Type B pancreatic cell (in vitro differentiated cells): Measurements from ENCODE around the gene METRN. TPM values are rescaled to one million over a fixed set of nuclear protein-coding genes. Genes with fewer than 3 reads are reported as not detected.

Experiments
- DNase-seq: peaks from one replicate; pipeline ENCODE4 v3.0.0; 2021; ENCODE audit warnings: mixed read lengths; ENCODE audit not compliant: unreplicated experiment; ENCODE audit errors: extremely low spot score
- H3K27ac Mint-ChIP-seq: 2 replicates; pipeline ENCODE4 v1.8.0; 2021; ENCODE audit warnings: mild to moderate bottlenecking, mixed read lengths
- H3K27me3 Mint-ChIP-seq: 2 replicates; pipeline ENCODE4 v1.8.0; 2021; ENCODE audit warnings: mixed read lengths
- H3K36me3 Mint-ChIP-seq: 2 replicates; pipeline ENCODE4 v1.8.0; 2021; ENCODE audit warnings: mixed read lengths
- H3K4me1 Mint-ChIP-seq: one replicate; pipeline ENCODE4 v1.8.0; 2021; ENCODE audit warnings: mixed read lengths; ENCODE audit not compliant: unreplicated experiment
- H3K4me3 Mint-ChIP-seq: 2 replicates; pipeline ENCODE4 v1.8.0; 2021; ENCODE audit warnings: mild to moderate bottlenecking, mixed read lengths
- H3K9me3 Mint-ChIP-seq: 2 replicates; pipeline ENCODE4 v1.8.0; 2021; ENCODE audit warnings: mixed read lengths
- total RNA-seq: library from RNA; stranded (reverse); gene quantifications from 2 replicates; pipeline ENCODE4 v1.2.1, GENCODE V29; 2021; ENCODE audit warnings: low replicate concordance
- TF ChIP-seq, protein P1 (sequence below): fragments of 200-600 bp; sonication (generic); conservative IDR thresholded peaks from 2 replicates; pipeline ENCODE4 v1.5.0; 2021; ENCODE audit warnings: antibody characterized with exemption, mild to moderate bottlenecking

METRN gene
- total RNA-seq, 1 donor from 2014 or later, result 97.1 TPM

DNA sequence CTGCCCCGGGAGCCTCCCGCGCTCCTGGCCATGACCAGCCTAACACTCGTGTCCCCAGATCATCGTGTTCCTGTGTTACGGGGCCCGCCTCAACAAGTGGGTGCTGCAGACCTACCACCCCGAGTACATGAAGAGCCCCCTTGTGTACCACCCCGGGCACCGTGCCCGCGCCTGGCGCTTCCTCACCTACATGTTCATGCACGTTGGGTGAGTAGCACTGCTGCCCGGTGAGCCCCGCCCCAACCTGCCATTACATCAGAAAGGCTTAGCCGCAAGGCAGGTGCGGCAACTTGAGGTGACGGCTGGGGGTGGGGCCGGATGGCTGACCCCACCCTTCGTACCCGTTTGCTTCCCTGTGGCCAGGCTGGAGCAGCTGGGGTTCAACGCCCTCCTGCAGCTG lies 38.0 kb upstream of the METRN start:
- Mint-ChIP-seq H3K4me3 (no peak overlapping the region), H3K27me3 (peaks cover 5% of the 10 kb centered on the region), H3K4me1 (no peaks in the 10 kb centered on the region), H3K27ac (no peak overlapping the region), H3K9me3 (no peaks in the 10 kb centered on the region), H3K36me3 (no peaks in the 10 kb centered on the region)
- TF ChIP-seq, protein P1, sequence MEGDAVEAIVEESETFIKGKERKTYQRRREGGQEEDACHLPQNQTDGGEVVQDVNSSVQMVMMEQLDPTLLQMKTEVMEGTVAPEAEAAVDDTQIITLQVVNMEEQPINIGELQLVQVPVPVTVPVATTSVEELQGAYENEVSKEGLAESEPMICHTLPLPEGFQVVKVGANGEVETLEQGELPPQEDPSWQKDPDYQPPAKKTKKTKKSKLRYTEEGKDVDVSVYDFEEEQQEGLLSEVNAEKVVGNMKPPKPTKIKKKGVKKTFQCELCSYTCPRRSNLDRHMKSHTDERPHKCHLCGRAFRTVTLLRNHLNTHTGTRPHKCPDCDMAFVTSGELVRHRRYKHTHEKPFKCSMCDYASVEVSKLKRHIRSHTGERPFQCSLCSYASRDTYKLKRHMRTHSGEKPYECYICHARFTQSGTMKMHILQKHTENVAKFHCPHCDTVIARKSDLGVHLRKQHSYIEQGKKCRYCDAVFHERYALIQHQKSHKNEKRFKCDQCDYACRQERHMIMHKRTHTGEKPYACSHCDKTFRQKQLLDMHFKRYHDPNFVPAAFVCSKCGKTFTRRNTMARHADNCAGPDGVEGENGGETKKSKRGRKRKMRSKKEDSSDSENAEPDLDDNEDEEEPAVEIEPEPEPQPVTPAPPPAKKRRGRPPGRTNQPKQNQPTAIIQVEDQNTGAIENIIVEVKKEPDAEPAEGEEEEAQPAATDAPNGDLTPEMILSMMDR, result no peak
- no peak for DNase-seq

DNA sequence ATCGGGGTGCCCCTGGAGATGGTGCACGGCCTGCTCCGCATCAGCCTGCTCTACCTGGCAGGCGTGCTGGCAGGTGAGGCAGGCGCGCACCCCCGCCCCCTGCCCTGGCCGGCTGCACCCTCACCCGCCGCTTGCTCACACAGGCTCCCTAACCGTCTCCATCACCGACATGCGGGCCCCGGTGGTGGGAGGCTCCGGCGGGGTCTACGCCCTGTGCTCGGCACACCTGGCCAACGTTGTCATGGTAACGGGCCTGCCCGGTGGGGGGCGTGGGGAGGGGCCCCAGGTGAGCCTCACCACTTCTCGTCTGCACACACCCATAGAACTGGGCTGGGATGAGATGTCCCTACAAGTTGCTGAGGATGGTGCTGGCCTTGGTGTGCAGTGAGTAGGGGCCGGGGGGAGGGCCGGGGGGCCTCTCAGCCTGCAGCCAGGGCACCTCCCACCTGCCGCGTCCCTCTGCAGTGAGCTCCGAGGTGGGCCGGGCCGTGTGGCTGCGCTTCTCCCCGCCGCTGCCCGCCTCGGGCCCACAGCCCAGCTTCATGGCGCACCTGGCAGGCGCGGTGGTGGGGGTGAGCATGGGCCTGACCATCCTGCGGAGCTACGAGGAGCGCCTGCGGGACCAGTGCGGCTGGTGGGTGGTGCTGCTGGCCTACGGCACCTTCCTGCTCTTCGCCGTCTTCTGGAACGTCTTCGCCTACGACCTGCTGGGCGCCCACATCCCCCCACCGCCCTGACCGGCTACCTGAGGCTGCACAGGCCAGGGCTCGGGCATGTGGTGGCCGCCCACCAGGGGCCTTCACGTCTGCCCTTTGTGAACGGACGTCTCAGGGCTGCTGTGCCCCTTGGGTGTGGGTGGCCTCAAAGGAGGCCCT lies 37.4 kb upstream of the METRN start:
- Mint-ChIP-seq H3K4me3 (no peak overlapping the region), H3K27me3 (peaks cover 5% of the 10 kb centered on the region), H3K4me1 (peaks cover 2% of the 10 kb centered on the region), H3K9me3 (no peaks in the 10 kb centered on the region), H3K36me3 (peaks cover 2% of the 10 kb centered on the region), H3K27ac (no peak overlapping the region)
- TF ChIP-seq, protein P1, result no peak
- no peak for DNase-seq

DNA sequence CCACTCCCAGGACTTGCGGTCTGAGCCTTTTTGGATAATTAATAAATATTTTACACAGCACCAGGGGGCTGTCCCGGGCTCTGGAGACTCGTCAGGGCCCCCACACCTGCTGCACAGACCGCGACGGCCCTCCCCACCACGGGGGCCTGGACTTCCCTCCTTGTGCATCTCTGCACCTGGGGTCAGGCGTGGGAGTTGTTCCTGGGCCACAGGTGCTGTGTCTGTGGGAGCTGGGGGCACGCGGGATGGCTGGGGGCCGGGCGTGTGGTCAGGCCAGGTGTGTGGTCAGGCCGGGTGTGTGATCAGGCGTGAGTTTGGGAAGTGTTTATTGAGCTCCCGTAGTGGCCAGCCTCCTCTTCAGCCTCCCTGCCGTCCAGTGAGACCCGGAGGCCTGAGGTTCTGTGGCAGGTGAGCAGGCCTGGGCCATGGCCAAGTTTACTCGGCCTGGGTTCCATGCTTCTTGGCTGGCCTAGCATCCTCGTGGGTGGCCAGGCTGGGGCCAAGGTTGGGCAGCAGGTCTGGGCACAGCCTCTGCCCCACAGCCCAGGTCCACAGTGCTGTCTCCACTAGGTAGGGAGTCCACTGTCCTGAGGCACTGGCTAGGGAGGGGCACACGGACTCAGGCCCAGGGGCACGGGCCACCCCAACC lies 36.6 kb upstream of the METRN start:
- H3K36me3 Mint-ChIP-seq, result peaks cover 4% of the 10 kb centered on the region
- no peaks in the 10 kb centered on the region for H3K9me3 Mint-ChIP-seq
- H3K4me3 Mint-ChIP-seq, result no peak overlapping the region
- DNase-seq, result no peak
- H3K27ac Mint-ChIP-seq, result no peak overlapping the region
- TF ChIP-seq, protein P1, result no peak
- H3K4me1 Mint-ChIP-seq, result peaks cover 3% of the 10 kb centered on the region
- H3K27me3 Mint-ChIP-seq, result peaks cover 5% of the 10 kb centered on the region

DNA sequence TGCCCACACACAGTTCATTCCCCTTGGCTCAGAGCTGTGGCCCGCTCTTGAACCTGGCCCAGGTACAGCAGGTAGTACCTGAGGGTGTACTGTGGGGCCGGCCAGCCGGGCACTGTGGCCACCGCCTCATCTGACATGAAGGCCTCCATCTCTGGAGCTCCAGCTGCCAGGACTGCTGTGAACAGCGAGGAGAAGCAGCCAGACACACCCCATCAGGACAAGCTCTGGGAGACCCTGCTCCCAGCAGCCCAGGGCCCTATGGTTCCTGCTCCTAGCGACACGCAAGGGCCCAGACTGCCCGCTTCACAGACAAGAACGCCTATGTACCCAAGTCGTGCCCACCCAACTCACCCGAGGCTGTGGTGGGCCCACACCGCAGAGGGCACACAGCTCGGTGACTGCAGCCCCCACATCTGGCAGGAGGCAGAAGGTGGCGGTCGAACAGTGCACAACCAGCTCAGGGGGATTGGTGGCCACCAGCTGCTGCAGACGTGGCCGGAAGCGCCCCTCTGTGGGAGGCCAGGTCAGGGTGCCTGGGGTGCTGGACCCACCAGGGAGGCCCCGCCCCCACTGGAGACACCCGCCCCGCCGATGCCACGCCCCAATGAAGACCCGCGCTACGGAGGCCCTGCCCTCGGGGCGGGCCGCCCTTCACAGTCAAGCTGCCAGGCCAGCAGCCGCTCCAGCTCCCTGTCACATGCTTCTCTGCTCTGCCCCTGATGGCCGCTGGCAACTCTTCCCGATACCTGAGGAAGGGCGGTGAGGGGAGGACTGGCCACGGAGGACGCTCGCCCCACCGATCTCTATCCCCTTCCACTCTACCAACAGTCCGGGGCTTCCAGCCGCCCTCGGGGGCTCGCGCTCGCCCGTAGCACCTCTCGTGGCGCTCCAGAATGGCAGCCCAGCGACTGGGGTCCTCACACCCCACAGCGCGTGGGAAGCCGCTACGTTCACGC lies 35.8 kb upstream of the METRN start:
- H3K27ac Mint-ChIP-seq, result peak overlapping the region; percentile 36
- H3K36me3 Mint-ChIP-seq, result peaks cover 4% of the 10 kb centered on the region

More for the DNA sequence above, 35.8 kb upstream of the METRN start:
- H3K4me1 Mint-ChIP-seq, result peaks cover 3% of the 10 kb centered on the region
- no peaks in the 10 kb centered on the region for H3K9me3 Mint-ChIP-seq
- H3K27me3 Mint-ChIP-seq, result peaks cover 5% of the 10 kb centered on the region
- DNase-seq, result no peak
- H3K4me3 Mint-ChIP-seq, result peak overlapping the region; percentile 84
- TF ChIP-seq, protein P1, result no peak
